GM18867 (cell line): ENCODE data around the gene NTSR1.

Experiments
- ATAC-seq: cut with Tn5 transposase; IDR thresholded peaks from one replicate; pipeline ENCODE4 v1.9.1; 2021; ENCODE audit warnings: mild to moderate bottlenecking, moderate library complexity; ENCODE audit not compliant: unreplicated experiment

NTSR1 gene

DNA sequence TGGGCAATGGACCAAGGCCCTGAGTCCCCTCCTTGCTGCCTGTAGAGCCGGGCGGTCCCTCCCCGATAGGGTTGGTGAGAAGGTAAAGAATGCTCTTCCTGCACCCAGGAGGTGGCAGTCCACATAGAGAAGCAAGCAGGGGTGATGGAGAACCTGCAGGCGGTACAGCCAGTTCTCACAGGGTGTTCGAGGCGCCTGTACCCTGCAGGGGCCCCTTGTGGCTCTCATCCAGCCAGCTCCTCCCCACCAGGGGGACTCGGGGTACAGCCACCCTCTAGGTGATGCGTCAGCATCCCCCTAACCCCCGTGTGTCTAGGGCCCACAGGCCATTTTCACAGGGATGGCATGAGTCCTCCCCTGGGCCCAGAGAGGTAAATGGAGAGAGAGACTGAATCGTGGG is 103.1 kb downstream of the NTSR1 start:
- no peak for ATAC-seq
